Breast epithelium (tissue), 4 donors: ENCODE results near the gene RSPRY1. TPM values are rescaled to one million over a fixed set of nuclear protein-coding genes. Genes with fewer than 3 reads are reported as not detected.

Source experiments
- DNase-seq, 2 donors: peaks; one replicate each; pipeline ENCODE4 v3.0.0-alpha.2; 2019; ENCODE audit warnings: low spot score in 2 of 2
- H3K27ac ChIP-seq, 2 donors: fragments of 200-600 bp; sonication (generic) in 1 of 2; one replicate each; pipeline ENCODE4 v1.5.1; 2016 to 2019; ENCODE audit warnings: mild to moderate bottlenecking in 1 of 2
- H3K27me3 ChIP-seq, 2 donors: fragments of 200-600 bp; sonication (generic) in 1 of 2; one replicate each; pipeline versions ENCODE4 v1.5.1 to v1.6.0; 2017 to 2019; ENCODE audit warnings: control low read depth in 1 of 2, mild to moderate bottlenecking in 1 of 2
- H3K36me3 ChIP-seq: fragments of 200-600 bp; one replicate; pipeline ENCODE4 v1.5.1; 2019
- H3K4me1 ChIP-seq, 2 donors: fragments of 200-600 bp; sonication (generic); one replicate each; pipeline ENCODE4 v1.5.1; 2016 to 2019; ENCODE audit warnings: control low read depth in 1 of 2
- H3K4me3 ChIP-seq, 3 donors: fragments of 200-600 bp; sonication (generic); 1 replicate in 2 of 3; 2 replicates in 1 of 3; pipeline ENCODE4 v1.5.1; 2016 to 2019; ENCODE audit warnings: mild to moderate bottlenecking in 3 of 3, moderate library complexity in 2 of 3
- H3K9me3 ChIP-seq, 2 donors: fragments of 200-600 bp; sonication (generic) in 1 of 2; one replicate each; pipeline ENCODE4 v1.5.1; 2016 to 2019; ENCODE audit warnings: control low read depth in 1 of 2
- POLR2A ChIP-seq: fragments of 450-650 bp; IDR thresholded peaks from one replicate; pipeline ENCODE4 v1.6.1; 2016; ENCODE audit warnings: antibody characterized with exemption, mild to moderate bottlenecking, moderate library complexity
- POLR2AphosphoS5 ChIP-seq, 3 donors: sonication (generic); formaldehyde crosslinking; IDR thresholded peaks; one replicate each; pipeline ENCODE4 v1.6.1; 2017; ENCODE audit warnings: antibody characterized with exemption in 3 of 3
- intact Hi-C: fragments of 100-400 bp; cut with DNase I; formaldehyde crosslinking; loops from one replicate; pipeline ENCODE4 v1.15.1; 2023; ENCODE audit warnings: low total_unique reads
- total RNA-seq, 3 donors: library from RNA; depleted of rRNA; stranded (reverse); fragments of >200 nt; gene quantifications; one replicate each; pipeline ENCODE4 v1.1.0, GENCODE V29; 2016
- TF ChIP-seq, protein P1 (sequence below), 3 donors: fragments of 450-650 bp; IDR thresholded peaks; one replicate each; pipeline ENCODE4 v1.5.1; 2016 to 2017; ENCODE audit warnings: antibody characterized with exemption in 3 of 3, mild to moderate bottlenecking in 3 of 3, moderate library complexity in 3 of 3

The RSPRY1 gene
- total RNA-seq, 3 donors from 2014 or later, result 26.4 to 52.4 (median 34.4) TPM

DNA sequence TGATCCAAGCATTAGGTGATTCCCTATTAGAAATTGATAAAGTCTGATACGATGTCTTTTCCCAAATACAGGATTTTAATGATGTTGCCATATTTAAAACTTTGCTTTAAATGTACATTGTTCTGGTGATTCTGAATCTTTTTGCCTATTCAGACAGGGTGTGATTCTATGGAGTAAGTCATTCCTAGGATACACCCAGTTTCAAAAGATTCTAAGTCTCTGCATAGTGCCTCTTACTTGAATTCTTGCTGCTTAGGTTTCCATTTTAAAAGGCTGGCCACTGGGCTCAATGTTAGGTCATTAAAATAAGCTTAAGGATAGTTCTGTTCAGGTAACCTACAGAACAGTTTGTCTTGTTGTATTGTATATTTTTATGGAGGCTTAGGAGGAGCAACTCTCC is 36.9 kb downstream of the RSPRY1 start:
- intact Hi-C loops, result no loop called here
- no peaks in the 10 kb centered on the region for H3K9me3 ChIP-seq
- no peak for DNase-seq
- H3K27me3 ChIP-seq, result no peaks in the 10 kb centered on the region
- TF ChIP-seq POLR2AphosphoS5 (IDR thresholded peaks at IDR 0.05), result no peak
- TF ChIP-seq, protein P1, sequence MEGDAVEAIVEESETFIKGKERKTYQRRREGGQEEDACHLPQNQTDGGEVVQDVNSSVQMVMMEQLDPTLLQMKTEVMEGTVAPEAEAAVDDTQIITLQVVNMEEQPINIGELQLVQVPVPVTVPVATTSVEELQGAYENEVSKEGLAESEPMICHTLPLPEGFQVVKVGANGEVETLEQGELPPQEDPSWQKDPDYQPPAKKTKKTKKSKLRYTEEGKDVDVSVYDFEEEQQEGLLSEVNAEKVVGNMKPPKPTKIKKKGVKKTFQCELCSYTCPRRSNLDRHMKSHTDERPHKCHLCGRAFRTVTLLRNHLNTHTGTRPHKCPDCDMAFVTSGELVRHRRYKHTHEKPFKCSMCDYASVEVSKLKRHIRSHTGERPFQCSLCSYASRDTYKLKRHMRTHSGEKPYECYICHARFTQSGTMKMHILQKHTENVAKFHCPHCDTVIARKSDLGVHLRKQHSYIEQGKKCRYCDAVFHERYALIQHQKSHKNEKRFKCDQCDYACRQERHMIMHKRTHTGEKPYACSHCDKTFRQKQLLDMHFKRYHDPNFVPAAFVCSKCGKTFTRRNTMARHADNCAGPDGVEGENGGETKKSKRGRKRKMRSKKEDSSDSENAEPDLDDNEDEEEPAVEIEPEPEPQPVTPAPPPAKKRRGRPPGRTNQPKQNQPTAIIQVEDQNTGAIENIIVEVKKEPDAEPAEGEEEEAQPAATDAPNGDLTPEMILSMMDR (IDR thresholded peaks at IDR 0.05), result no peak
- TF ChIP-seq POLR2A, result no peak
- no peak overlapping the region for H3K27ac ChIP-seq
- no peak overlapping the region for H3K4me3 ChIP-seq
- no peaks in the 10 kb centered on the region for H3K4me1 ChIP-seq
- H3K36me3 ChIP-seq, result peaks cover 4% of the 10 kb centered on the region

DNA sequence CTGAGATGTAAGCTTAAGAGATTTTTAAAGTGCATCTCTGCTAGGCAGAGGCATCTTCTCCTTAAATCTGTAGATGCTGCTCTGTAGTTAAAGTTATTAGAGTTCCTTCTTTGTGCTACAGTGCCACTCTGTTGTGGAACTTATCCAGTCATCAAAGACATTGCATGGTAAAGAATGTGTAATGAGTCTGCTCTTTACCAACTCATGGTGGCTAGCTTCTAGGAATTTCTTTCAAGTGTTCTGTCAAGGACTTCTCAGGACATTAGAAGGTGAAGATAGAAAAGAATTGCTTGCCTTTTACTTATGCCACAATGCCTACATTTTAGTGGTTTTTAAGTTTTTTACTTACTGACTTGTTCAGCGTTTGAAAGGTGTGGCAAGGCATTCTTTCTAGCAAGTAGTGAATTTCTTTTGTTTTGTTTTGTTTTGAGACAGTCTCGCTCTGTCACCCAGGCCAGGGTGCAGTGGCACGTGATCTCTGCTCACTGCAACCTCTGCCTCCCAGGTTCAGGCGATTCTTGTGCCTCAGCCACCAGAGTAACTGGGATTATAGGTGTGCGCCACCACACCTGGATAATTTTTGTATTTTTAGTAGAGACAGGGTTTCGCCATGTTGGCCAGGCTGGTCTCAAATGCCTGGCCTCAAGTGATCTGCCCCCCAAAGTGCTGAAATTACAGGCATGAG is 38.7 kb downstream of the RSPRY1 start:
- H3K4me3 ChIP-seq, result no peak overlapping the region
- intact Hi-C loops, result no loop called here
- H3K27me3 ChIP-seq, result no peaks in the 10 kb centered on the region
- H3K4me1 ChIP-seq, result no peaks in the 10 kb centered on the region
- TF ChIP-seq, protein P1 (IDR thresholded peaks at IDR 0.05), result no peak
- TF ChIP-seq POLR2AphosphoS5 (IDR thresholded peaks at IDR 0.05), result no peak
- TF ChIP-seq POLR2A, result no peak
- no peak overlapping the region for H3K27ac ChIP-seq
- no peak for DNase-seq
- H3K9me3 ChIP-seq, result no peaks in the 10 kb centered on the region
- H3K36me3 ChIP-seq, result peaks cover 4% of the 10 kb centered on the region

DNA sequence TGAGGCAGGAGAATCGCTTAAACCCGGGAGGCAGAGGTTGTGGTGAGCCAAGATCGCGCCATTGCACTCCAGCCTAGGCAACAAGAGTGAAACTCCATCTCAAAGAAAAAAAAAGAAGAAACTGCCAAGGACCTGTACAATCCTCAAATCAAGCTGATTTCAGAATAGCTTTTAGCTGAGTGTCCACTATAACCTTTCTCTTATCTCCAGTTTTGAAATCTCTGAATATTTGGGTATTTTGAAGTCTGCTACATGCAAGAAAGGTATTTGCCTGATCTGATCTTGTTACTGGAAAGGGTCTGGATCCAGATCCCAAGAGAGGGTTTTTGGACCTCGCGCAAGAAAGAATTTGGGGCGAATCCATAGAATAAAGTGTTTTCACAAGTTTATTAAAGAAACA is 39.8 kb downstream of the RSPRY1 start:
- Histone ChIP-seq H3K9me3 (no peaks in the 10 kb centered on the region), H3K4me1 (no peaks in the 10 kb centered on the region), H3K4me3 (no peak overlapping the region), H3K36me3 (peaks cover 12% of the 10 kb centered on the region), H3K27ac (no peak overlapping the region), H3K27me3 (no peaks in the 10 kb centered on the region)
- intact Hi-C loops, result no loop called here
- no peak for TF ChIP-seq POLR2A
- DNase-seq, result no peak

DNA sequence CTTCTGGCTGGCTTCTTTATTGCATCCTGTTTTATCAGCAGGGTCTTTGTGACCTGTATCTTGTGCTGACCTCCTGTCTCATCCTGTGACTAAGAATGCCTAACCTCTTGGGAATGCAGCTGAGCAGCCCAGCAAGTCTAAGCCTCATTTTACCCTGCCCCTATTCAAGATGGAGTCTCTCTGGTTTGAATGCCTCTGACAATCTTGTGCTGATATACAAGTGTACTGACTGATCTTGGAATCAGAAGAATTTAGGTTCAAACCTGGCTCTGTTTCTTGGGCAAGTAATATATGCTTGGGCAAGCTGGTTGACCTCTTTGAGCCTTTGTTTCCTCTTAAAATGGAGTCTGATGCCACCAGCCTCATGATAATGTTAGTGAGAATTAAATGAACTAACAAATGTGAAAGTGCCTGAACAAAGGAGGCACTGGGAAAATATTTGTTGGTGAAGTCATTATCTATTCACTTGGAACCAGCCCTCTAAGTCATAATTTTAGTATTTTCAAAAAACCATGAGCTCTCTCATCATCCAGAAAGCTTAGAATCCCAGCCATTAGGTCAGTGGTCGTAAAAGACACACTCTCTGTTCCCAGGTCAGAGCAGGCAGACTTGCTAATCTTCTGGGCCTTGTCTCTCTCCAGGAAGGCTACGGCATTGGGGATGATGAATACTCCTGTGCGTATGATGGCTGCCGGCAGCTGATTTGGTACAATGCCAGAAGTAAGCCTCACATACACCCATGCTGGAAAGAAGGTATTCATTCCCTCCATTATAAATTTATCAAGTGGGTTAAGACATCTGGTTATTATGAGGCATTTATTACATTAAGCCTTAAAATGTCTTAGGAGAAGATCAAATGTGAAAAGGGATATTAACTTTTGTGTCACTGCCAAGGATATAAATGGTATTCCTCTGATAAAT is 40.8 kb downstream of the RSPRY1 start:
- Histone ChIP-seq H3K36me3 (peaks cover 16% of the 10 kb centered on the region), H3K27ac (no peak overlapping the region)
- TF ChIP-seq POLR2AphosphoS5 (IDR thresholded peaks at IDR 0.05) (no peak), POLR2A (no peak)
- TF ChIP-seq, protein P1 (IDR thresholded peaks at IDR 0.05), result no peak

DNA sequence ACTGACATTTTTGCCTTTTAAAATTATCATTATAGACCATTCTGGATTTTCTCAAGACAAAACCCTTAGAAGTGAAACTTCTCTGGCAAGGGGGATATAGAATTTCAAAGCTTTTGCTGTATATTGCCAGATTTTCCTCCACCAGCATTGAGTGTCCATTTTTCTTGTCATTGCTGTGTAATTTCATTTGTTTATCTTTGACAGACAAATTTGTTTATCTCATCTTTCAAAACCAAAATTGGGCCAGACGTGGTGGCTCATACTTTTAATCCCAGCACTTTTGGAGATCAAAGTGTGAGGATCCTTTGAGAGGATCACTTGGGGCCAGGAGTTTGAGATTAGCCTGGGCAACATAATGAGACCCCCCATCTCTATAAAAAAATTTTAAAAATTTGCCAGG is 43.0 kb downstream of the RSPRY1 start:
- no peak overlapping the region for H3K4me3 ChIP-seq
- H3K27me3 ChIP-seq, result no peaks in the 10 kb centered on the region
- TF ChIP-seq, protein P1 (IDR thresholded peaks at IDR 0.05), result no peak
- TF ChIP-seq POLR2A, result no peak
- no peak for TF ChIP-seq POLR2AphosphoS5 (IDR thresholded peaks at IDR 0.05)
- intact Hi-C loops, result no loop called here
- no peaks in the 10 kb centered on the region for H3K4me1 ChIP-seq
- H3K9me3 ChIP-seq, result no peaks in the 10 kb centered on the region
- no peak overlapping the region for H3K27ac ChIP-seq
- H3K36me3 ChIP-seq, result peaks cover 16% of the 10 kb centered on the region
- no peak for DNase-seq

More for the DNA sequence above, 40.8 kb downstream of the RSPRY1 start:
- Histone ChIP-seq H3K4me3 (no peak overlapping the region), H3K9me3 (no peaks in the 10 kb centered on the region), H3K4me1 (no peaks in the 10 kb centered on the region), H3K27me3 (no peaks in the 10 kb centered on the region)
- no peak for DNase-seq
- intact Hi-C loops, result no loop called here
